ENCODE results near the gene ADAM12.
A peak's percentile ranks its signal among the peaks of the same experiment; 100 is the strongest.

Gene ADAM12

DNA sequence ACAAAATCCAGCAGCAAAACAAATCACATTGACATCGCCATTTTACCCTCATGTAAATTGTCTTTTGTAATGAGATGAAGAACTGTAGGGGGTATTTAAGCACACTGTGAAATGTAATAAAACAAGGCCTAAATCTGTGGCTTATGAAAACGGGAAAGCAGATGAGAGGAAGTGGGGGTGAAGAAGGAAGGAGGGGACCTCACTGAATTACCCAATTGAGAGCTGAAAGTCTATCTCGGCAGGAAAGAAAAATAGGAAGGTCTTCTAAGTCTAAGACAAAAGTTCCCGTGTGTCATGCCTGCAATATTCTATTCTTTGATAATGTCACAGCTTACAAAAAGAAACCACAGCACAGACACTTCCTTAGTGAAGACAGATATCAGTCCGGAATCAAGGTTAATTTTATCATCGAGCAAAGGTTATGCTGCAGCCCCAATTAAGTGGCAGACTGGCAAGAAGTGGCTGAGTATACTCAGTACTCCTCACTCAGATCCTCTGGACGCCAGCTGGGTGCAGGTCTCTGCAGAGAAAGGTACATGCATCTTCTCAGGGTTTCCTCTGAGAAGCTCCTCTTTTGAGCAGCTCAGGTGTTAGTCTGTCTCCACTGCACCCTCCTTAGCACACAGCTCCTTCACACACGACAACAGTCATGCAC lies 252.2 kb downstream of the ADAM12 start:
- Mint-ChIP-seq H3K4me1 (ENCODE audit: low read depth in 2 of 2) (peaks cover 0 to 9% of the 10 kb centered on the region in 2 donors), H3K4me3 (peak overlapping the region in 1 of 2 donors; percentile 19)

DNA sequence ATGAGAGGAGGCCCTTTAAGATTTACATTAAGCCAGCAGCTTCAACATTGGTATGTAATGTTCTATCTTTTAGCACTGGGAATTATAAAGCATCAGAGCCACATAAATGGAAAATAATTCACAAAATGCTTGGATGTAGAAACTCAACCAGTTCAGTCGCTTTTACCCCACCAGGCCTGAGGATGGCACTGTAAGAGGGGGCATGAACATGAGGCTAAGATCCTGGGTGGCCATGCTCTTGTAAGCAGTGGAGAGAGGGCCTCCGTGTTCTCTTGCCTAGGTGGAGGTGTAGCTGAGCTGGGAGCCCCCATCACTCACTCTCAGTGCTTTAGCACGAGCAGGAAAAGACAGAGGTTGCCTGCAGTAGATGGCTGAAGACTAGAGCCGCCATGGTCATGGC lies 253.1 kb downstream of the ADAM12 start:
- ATAC-seq (replicated peaks): no peak
- H3K27me3 Mint-ChIP-seq: peaks cover 0 to 8% of the 10 kb centered on the region in 2 donors
- H3K4me3 Mint-ChIP-seq: no peak overlapping the region
- H3K27ac Mint-ChIP-seq: peak overlapping the region in 1 of 2 donors; percentile 4
- H3K9me3 Mint-ChIP-seq: peaks cover 0 to 6% of the 10 kb centered on the region in 2 donors
- H3K36me3 Mint-ChIP-seq (ENCODE audit: insufficient read depth): peaks cover 7% of the 10 kb centered on the region
- peaks cover 0 to 9% of the 10 kb centered on the region in 2 donors for H3K4me1 Mint-ChIP-seq (ENCODE audit: low read depth in 2 of 2)
- no peak for DNase-seq

More for the DNA sequence above, 252.2 kb downstream of the ADAM12 start:
- Mint-ChIP-seq H3K27me3 (peaks cover 0 to 8% of the 10 kb centered on the region in 2 donors), H3K36me3 (ENCODE audit: insufficient read depth) (peaks cover 1% of the 10 kb centered on the region), H3K27ac (peak overlapping the region in 1 of 2 donors; percentile 4), H3K9me3 (peaks cover 0 to 6% of the 10 kb centered on the region in 2 donors)
- DNase-seq (no peak), ATAC-seq (replicated peaks) (peak; percentile 60)

DNA sequence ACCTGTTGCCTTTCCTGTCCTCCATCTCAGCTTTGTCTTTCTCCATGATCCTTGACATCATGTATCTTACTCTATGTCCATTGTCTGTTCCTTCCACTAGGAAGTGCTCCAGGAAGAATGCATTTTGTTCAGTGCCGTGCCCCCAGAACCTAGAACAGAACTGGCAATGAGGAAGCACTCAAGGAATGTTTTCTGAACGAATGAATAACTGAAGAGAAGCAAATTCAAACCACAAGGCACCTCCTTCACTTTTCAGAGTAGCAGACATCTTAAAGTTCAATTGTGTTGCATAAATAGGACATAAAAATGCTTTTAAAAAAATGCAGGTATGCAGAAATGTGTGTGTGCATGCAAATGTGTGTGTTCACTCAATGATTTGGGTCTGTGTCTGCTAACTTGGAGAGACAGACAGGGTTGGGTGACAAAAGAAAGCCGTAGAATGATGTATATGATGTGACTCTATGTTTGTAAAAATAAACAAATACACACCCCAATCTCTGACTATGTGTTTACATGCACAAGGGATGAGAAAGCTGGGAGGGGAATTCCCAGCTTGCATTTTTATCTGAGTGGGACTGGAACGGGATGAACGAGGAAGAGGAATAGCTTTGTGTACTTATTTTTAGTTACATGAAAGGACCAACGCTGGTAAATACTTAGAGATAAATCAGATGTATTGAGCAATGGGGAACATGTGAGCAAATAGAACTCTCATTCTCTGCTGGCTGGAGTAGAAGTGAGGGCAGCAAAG lies 254.2 kb downstream of the ADAM12 start:
- H3K9me3 Mint-ChIP-seq: peaks cover 0 to 6% of the 10 kb centered on the region in 2 donors
- DNase-seq: no peak
- peaks cover 0 to 9% of the 10 kb centered on the region in 2 donors for H3K4me1 Mint-ChIP-seq (ENCODE audit: low read depth in 2 of 2)

DNA sequence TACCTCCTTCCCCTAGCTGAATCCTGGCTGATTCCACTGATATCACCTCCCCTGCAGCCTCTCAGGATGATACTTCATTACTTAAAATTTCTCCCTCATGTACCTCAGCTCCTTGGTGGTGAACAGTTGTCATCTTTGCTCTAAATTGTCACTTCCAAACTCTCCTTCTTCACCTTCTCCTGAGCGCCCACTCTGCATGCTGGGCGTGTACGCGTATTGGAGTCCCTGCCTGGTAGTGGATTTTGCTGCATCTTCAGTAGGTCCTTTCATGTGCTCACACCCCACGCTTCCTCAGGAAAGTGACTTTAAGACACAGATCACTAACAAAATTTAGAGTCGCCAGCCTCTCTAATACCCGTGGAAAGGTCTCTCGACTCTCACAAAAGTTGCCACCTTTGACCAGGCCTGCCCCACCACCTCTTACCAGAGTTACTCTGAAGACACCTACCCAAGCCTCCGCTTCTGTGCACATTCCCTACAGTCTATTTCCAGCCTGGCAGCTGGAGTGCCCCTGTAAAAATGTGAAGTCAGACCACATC lies 255.1 kb downstream of the ADAM12 start:
- Mint-ChIP-seq H3K9me3 (peaks cover 6 to 9% of the 10 kb centered on the region in 2 donors), H3K36me3 (ENCODE audit: insufficient read depth) (peaks cover 7% of the 10 kb centered on the region), H3K4me1 (ENCODE audit: low read depth in 2 of 2) (peaks cover 0 to 14% of the 10 kb centered on the region in 2 donors), H3K4me3 (no peak overlapping the region), H3K27me3 (peaks cover 0 to 8% of the 10 kb centered on the region in 2 donors), H3K27ac (peak overlapping the region in 1 of 2 donors; percentile 1)
- ATAC-seq (replicated peaks) (no peak), DNase-seq (no peak)

More for the DNA sequence above, 254.2 kb downstream of the ADAM12 start:
- peaks cover 0 to 8% of the 10 kb centered on the region in 2 donors for H3K27me3 Mint-ChIP-seq
- H3K27ac Mint-ChIP-seq: no peak overlapping the region
- ATAC-seq (replicated peaks): no peak
- no peak overlapping the region for H3K4me3 Mint-ChIP-seq
- peaks cover 7% of the 10 kb centered on the region for H3K36me3 Mint-ChIP-seq (ENCODE audit: insufficient read depth)

DNA sequence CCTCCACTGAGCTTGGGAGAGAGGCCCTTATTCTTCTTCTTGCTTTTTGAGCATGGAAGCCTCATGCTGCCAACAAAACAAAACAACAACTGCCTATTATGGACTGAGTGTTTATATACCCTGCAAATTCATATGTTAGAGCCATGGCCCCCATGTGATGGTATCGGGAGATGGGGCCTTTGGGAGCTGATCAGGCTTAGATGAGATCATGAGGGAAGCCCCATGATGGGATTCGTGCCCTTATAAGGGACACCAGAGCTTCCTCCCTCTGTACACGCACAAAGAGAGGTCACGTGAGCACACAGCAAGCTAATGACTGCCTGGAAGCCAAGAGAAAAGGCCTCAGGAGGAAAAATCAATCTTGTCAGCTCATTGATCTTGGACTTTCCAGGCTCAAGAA lies 256.9 kb downstream of the ADAM12 start:
- ATAC-seq (replicated peaks): no peak
- no peak overlapping the region for H3K4me3 Mint-ChIP-seq
- no peak overlapping the region for H3K27ac Mint-ChIP-seq
- peaks cover 7% of the 10 kb centered on the region for H3K36me3 Mint-ChIP-seq (ENCODE audit: insufficient read depth)
- DNase-seq: no peak
- H3K27me3 Mint-ChIP-seq: peaks cover 0 to 8% of the 10 kb centered on the region in 2 donors
- peaks cover 11 to 14% of the 10 kb centered on the region in 2 donors for H3K9me3 Mint-ChIP-seq
- peaks cover 0 to 7% of the 10 kb centered on the region in 2 donors for H3K4me1 Mint-ChIP-seq (ENCODE audit: low read depth in 2 of 2)

DNA sequence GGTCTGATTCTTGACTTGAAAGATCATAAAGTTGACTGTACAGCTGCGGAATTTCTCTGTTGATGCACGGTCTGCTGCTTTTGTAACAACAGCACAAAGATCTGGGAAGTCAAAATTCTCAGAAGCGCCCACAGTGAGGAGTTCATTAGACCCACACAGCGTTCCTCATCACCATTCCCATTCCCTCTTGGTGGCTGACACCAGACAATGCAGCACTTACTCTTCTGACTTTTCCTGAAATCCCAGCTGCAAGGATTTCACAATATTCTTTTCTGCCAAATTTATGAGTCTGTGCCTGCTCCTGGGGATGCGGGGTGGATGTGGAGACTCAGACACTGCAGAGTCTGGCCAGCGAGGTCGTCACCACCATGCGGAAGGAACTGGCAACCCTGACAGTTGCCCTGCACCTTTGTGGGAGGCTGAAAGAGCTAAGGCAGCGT lies 258.0 kb downstream of the ADAM12 start:
- H3K4me3 Mint-ChIP-seq: no peak overlapping the region
- H3K27me3 Mint-ChIP-seq: peaks cover 0 to 8% of the 10 kb centered on the region in 2 donors
- DNase-seq: no peak
- no peak for ATAC-seq (replicated peaks)
- peaks cover 8 to 14% of the 10 kb centered on the region in 2 donors for H3K9me3 Mint-ChIP-seq
- peaks cover 7% of the 10 kb centered on the region for H3K36me3 Mint-ChIP-seq (ENCODE audit: insufficient read depth)
- no peak overlapping the region for H3K27ac Mint-ChIP-seq
- H3K4me1 Mint-ChIP-seq (ENCODE audit: low read depth in 2 of 2): peaks cover 0 to 5% of the 10 kb centered on the region in 2 donors

DNA sequence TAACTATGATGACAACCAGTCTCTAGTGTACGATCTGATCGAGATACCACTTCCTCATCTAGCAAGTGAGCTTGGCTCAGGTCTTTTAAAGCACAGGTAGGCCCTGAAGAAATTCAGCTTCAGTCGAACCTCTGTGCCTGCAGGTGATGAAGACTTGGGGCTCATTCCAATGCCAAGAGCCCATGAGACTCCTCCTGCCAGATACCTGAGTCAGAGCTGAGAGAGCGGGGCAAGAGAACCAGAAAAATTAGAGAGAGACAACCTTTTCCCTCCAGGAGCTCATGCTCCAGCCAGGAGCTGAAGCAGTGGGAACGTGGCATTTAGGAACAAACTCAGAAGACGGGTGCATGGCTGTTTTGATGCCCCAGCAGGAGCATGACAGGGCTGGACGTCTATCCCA lies 259.3 kb downstream of the ADAM12 start:
- H3K4me3 Mint-ChIP-seq: no peak overlapping the region
- ATAC-seq (replicated peaks): no peak

DNA sequence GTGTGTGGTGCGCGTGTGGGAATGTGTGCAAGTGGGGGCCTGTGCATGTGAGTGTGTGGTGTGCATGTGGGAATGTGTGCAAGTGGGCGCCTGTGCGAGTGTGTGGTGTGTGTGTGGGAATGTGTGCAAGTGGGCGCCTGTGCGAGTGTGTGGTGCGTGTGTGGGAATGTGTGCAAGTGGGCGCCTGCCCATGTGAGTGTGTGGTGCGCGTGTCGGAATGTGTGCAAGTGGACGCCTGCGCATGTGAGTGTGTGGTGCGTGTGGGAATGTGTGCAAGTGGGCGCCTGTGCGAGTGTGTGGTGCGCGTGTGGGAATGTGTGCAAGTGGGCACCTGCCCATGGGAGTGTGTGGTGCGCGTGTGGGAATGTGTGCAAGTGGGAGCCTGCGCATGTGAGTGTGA lies 259.7 kb downstream of the ADAM12 start:
- Mint-ChIP-seq H3K4me3 (no peak overlapping the region), H3K4me1 (ENCODE audit: low read depth in 2 of 2) (peaks cover 0 to 5% of the 10 kb centered on the region in 2 donors), H3K9me3 (peaks cover 5 to 14% of the 10 kb centered on the region in 2 donors), H3K27me3 (peaks cover 0 to under 1% of the 10 kb centered on the region in 2 donors), H3K27ac (no peak overlapping the region), H3K36me3 (ENCODE audit: insufficient read depth) (peaks cover 11% of the 10 kb centered on the region)
- ATAC-seq (replicated peaks) (no peak), DNase-seq (no peak)

More for the DNA sequence above, 259.3 kb downstream of the ADAM12 start:
- H3K36me3 Mint-ChIP-seq (ENCODE audit: insufficient read depth): peaks cover 11% of the 10 kb centered on the region
- no peak for DNase-seq
- no peak overlapping the region for H3K27ac Mint-ChIP-seq
- H3K4me1 Mint-ChIP-seq (ENCODE audit: low read depth in 2 of 2): peaks cover 0 to 5% of the 10 kb centered on the region in 2 donors
- peaks cover 0 to 5% of the 10 kb centered on the region in 2 donors for H3K27me3 Mint-ChIP-seq
- peaks cover 8 to 14% of the 10 kb centered on the region in 2 donors for H3K9me3 Mint-ChIP-seq

DNA sequence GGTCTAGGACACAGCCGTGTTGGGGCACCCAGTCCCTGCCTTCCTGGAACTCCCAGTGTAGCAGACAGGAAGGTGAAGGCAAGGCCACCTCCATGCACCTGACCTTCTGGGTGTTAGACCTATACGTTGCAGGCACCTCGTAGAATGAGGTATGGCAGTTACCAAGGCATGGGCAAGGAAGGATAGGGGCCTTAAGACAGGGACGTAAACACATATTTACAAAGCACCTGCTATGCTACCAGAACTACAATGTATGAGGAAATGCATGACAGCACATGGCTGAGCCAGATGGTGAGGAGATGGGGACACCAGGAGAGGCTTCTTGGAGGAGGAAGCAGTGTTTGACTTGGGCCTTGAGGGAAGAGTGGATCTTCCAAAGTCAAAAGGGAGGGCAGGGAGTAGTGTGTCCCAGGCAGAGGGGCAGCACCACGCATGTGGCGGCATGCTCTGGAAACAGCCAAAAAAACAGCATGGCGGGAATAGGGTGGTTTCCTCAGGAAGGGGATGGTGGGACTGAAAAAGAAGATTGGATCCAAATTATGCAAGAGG lies 260.7 kb downstream of the ADAM12 start:
- no peak overlapping the region for H3K4me3 Mint-ChIP-seq
- DNase-seq (no peak), ATAC-seq (replicated peaks) (no peak)
- peak overlapping the region in 1 of 2 donors; percentile 6 for H3K27ac Mint-ChIP-seq
- peaks cover 4 to 14% of the 10 kb centered on the region in 2 donors for H3K9me3 Mint-ChIP-seq
- no peaks in the 10 kb centered on the region for H3K27me3 Mint-ChIP-seq
- H3K4me1 Mint-ChIP-seq (ENCODE audit: low read depth in 2 of 2): peaks cover 0 to 5% of the 10 kb centered on the region in 2 donors
- peaks cover 11% of the 10 kb centered on the region for H3K36me3 Mint-ChIP-seq (ENCODE audit: insufficient read depth)

DNA sequence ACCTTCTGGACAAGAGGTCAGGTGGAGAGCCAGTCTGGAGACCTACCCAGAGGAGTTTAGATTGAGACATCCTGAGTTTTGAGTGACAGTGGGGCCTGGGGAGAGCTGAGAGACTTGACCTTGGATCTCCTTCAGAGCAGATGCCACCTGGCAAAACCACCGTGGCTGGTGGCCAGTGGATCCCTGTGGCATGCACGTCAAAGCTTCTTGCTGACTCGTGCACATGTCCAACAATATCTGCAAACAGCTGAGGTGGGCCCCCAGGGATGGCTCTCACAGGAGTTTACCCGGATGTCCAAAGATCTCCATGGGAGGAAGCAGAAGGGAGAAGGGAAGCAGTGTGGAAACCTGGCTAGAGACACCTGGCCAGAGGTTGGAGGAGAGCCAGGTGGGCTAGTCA lies 261.4 kb downstream of the ADAM12 start:
- Mint-ChIP-seq H3K4me3 (no peak overlapping the region), H3K27ac (peak overlapping the region in 1 of 2 donors; percentile 16), H3K9me3 (peaks cover 4 to 14% of the 10 kb centered on the region in 2 donors), H3K4me1 (ENCODE audit: low read depth in 2 of 2) (peaks cover 0 to 5% of the 10 kb centered on the region in 2 donors), H3K36me3 (ENCODE audit: insufficient read depth) (peaks cover 11% of the 10 kb centered on the region), H3K27me3 (no peaks in the 10 kb centered on the region)
- DNase-seq: no peak
- ATAC-seq (replicated peaks): no peak

DNA sequence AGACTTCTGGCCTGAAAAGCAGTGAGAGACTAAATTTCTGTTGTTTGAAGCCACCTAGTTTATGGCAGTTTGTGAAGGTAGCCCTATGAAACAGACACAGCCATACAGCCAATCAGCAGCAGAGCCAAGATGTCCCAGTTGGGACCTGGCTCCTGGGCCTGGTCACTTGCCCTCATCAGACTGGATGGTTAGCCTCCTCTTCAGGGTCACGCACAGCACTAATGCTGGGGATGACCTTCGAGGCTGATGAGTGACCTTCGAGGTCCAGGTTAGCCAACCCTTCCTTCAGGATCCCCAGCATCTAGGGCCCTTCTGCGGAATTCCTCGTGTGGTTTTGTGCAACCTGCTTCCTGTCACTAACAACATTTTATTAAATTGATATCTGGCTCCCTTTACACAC lies 262.3 kb downstream of the ADAM12 start:
- no peaks in the 10 kb centered on the region for H3K27me3 Mint-ChIP-seq
- DNase-seq (no peak), ATAC-seq (replicated peaks) (no peak)
- peaks cover 0 to 5% of the 10 kb centered on the region in 2 donors for H3K4me1 Mint-ChIP-seq (ENCODE audit: low read depth in 2 of 2)
- H3K9me3 Mint-ChIP-seq: peaks cover 4 to 14% of the 10 kb centered on the region in 2 donors
- H3K4me3 Mint-ChIP-seq: no peak overlapping the region
- H3K27ac Mint-ChIP-seq: peak overlapping the region in 1 of 2 donors; percentile 16
- H3K36me3 Mint-ChIP-seq (ENCODE audit: insufficient read depth): peaks cover 9% of the 10 kb centered on the region

DNA sequence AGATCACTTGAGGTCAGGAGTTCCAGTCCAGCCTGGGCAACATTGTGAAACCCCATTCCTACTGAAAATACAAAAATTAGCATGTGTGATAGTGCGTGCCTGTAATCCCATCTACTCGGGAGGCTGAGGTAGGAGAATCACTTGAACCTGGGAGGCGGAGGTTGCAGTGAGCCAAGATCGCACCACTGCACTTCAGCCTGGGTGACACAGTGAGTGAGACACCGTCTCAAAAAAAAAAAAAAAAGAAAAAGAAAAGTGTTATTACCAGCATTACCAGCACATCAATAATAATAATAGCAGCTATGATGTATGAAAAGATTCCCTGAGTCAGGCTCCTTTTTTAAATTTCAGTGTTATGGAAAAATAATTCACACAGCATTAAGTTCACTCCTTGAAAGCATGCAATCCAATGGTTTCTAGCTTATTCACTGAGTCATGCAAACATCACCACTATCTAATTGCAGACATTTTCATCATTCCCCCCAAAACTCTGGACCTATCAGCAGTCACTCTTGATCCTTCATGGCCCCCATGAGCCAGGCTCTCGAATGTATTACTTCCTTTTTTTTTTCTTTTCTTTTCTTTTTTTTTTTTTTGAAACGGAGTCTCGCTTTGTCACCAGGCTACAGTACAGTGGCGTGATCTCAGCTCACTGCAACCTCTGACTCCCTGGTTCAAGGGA lies 263.5 kb downstream of the ADAM12 start:
- no peak for ATAC-seq (replicated peaks)
- no peak overlapping the region for H3K4me3 Mint-ChIP-seq
- H3K9me3 Mint-ChIP-seq: peaks cover 4 to 14% of the 10 kb centered on the region in 2 donors
- peaks cover 4% of the 10 kb centered on the region for H3K36me3 Mint-ChIP-seq (ENCODE audit: insufficient read depth)
- H3K27ac Mint-ChIP-seq: no peak overlapping the region
- peaks cover 0 to 6% of the 10 kb centered on the region in 2 donors for H3K27me3 Mint-ChIP-seq
- peaks cover 0 to 5% of the 10 kb centered on the region in 2 donors for H3K4me1 Mint-ChIP-seq (ENCODE audit: low read depth in 2 of 2)
- DNase-seq: no peak

DNA sequence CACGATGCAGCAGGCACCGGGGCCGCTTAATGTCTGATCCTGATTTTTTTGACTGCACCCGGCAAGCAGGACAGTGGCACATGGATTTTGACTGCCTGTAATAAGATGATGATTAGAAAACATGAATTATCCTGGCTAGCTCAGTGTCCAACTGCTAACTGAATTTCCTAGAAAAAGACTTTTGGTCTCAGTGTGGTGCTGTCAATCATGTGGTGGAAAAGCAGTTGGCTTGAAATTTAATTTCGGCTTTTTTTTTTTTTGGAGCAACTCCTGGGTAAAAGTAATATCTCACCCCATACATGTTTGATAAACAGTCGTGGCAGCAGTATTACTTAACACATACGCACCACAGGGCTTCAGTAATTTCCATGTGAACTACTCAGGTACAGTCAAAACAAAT lies 264.2 kb downstream of the ADAM12 start:
- DNase-seq (no peak), ATAC-seq (replicated peaks) (no peak)
- H3K4me1 Mint-ChIP-seq (ENCODE audit: low read depth in 2 of 2): peaks cover 0 to 5% of the 10 kb centered on the region in 2 donors
- H3K4me3 Mint-ChIP-seq: no peak overlapping the region
- H3K9me3 Mint-ChIP-seq: peaks cover 4 to 14% of the 10 kb centered on the region in 2 donors
- H3K36me3 Mint-ChIP-seq (ENCODE audit: insufficient read depth): peaks cover 4% of the 10 kb centered on the region
- no peak overlapping the region for H3K27ac Mint-ChIP-seq
- H3K27me3 Mint-ChIP-seq: peaks cover 0 to 6% of the 10 kb centered on the region in 2 donors

Data from effector memory CD8-positive, alpha-beta T cell (primary cell).